Measurements from ENCODE around the gene TADA3.

TADA3 gene

DNA sequence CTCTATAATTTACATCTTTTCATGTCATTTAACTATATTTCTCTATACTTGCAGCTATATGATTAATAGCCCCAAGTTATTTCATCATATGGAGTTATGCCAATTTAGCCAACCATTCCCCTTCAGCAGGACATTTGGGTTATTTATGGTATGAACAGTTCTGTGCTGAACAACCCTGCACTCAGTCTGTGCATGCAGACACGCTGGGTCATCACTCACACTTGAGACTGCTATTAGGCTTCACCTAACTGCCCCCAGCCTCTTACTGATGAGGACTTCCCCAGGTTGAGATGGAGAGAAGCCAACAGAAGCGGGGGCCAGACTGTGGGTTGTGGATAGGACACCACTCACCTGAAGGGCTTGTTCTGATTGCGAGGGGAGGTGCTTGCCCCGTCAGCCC lies 7.3 kb downstream of the TADA3 start:
- Histone ChIP-seq H3K36me3 (ENCODE audit: insufficient read depth, low read length) (peaks cover 57% of the 10 kb centered on the region), H2AFZ (ENCODE audit: low read depth, low read length) (no peak overlapping the region), H3K9ac (ENCODE audit: low read depth, low read length) (no peak overlapping the region), H3K4me1 (ENCODE audit: insufficient read depth, low read length) (peaks cover 16% of the 10 kb centered on the region), H3K9me3 (ENCODE audit: insufficient read depth, low read length, severe bottlenecking) (no peaks in the 10 kb centered on the region), H3K27me3 (ENCODE audit: insufficient read depth, low read length, poor library complexity) (no peaks in the 10 kb centered on the region), H4K20me1 (ENCODE audit: insufficient read depth, low read length) (peaks cover 7% of the 10 kb centered on the region), H3K27ac (ENCODE audit: low read length) (no peak overlapping the region), H3K79me2 (ENCODE audit: insufficient read depth, low read length) (no peaks in the 10 kb centered on the region), H3K4me3 (ENCODE audit: low read depth in 1 of 2, low read length in 2 of 2) (no peak overlapping the region), H3K4me2 (ENCODE audit: insufficient read depth, low read length) (no peak overlapping the region)
- TF ChIP-seq CTCF (IDR thresholded peaks at IDR 0.05; ENCODE audit: borderline replicate concordance, extremely low read depth, low read length, poor library complexity, severe bottlenecking) (no peak), EZH2 (IDR thresholded peaks at IDR 0.05; ENCODE audit: borderline replicate concordance, low read depth, low read length, severe bottlenecking) (no peak)
- no peak for DNase-seq
- no peak for ATAC-seq (ENCODE audit: insufficient read depth, low read depth)

DNA sequence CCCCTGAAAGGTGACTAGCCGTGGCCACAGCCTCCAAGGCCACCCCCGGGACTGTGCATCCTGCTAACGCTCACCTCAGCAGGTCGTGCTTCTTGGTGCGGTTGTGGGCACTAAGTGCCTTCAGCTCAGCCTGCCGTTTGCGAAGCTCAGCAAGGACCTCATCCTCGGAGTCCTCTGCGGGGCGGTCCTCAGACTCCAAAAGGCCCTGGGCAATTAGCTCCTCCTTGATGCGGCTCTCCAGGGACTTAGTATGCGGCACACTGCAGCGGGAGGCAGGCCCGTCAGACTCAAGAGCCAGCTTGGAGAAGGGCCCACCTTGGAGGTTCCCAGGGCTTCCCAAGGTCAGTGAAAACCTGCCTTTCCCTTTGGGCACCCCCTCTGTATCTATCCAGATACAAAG lies 8.3 kb downstream of the TADA3 start:
- Histone ChIP-seq H3K79me2 (ENCODE audit: insufficient read depth, low read length) (no peaks in the 10 kb centered on the region), H3K9ac (ENCODE audit: low read depth, low read length) (no peak overlapping the region), H3K27ac (ENCODE audit: low read length) (no peak overlapping the region), H4K20me1 (ENCODE audit: insufficient read depth, low read length) (peaks cover 16% of the 10 kb centered on the region), H3K4me2 (ENCODE audit: insufficient read depth, low read length) (no peak overlapping the region), H3K36me3 (ENCODE audit: insufficient read depth, low read length) (peaks cover 48% of the 10 kb centered on the region), H3K9me3 (ENCODE audit: insufficient read depth, low read length, severe bottlenecking) (no peaks in the 10 kb centered on the region), H2AFZ (ENCODE audit: low read depth, low read length) (no peak overlapping the region), H3K4me1 (ENCODE audit: insufficient read depth, low read length) (peaks cover 26% of the 10 kb centered on the region), H3K27me3 (ENCODE audit: insufficient read depth, low read length, poor library complexity) (no peaks in the 10 kb centered on the region), H3K4me3 (ENCODE audit: low read depth in 1 of 2, low read length in 2 of 2) (no peak overlapping the region)
- TF ChIP-seq EZH2 (IDR thresholded peaks at IDR 0.05; ENCODE audit: borderline replicate concordance, low read depth, low read length, severe bottlenecking) (no peak), CTCF (IDR thresholded peaks at IDR 0.05; ENCODE audit: borderline replicate concordance, extremely low read depth, low read length, poor library complexity, severe bottlenecking) (no peak)
- ATAC-seq (ENCODE audit: insufficient read depth, low read depth) (no peak), DNase-seq (no peak)

GRCh38 chr3:9782770-9783169 lies 9.5 kb downstream of the TADA3 start:
- no peak overlapping the region for H3K4me2 ChIP-seq (ENCODE audit: insufficient read depth, low read length)
- peaks cover 22% of the 10 kb centered on the region for H4K20me1 ChIP-seq (ENCODE audit: insufficient read depth, low read length)
- no peaks in the 10 kb centered on the region for H3K79me2 ChIP-seq (ENCODE audit: insufficient read depth, low read length)
- no peak overlapping the region for H2AFZ ChIP-seq (ENCODE audit: low read depth, low read length)
- no peak overlapping the region for H3K4me3 ChIP-seq (ENCODE audit: low read depth in 1 of 2, low read length in 2 of 2)
- DNase-seq (no peak), ATAC-seq (ENCODE audit: insufficient read depth, low read depth) (no peak)
- no peaks in the 10 kb centered on the region for H3K9me3 ChIP-seq (ENCODE audit: insufficient read depth, low read length, severe bottlenecking)
- H3K27ac ChIP-seq (ENCODE audit: low read length), result no peak overlapping the region
- H3K4me1 ChIP-seq (ENCODE audit: insufficient read depth, low read length), result peaks cover 28% of the 10 kb centered on the region
- no peaks in the 10 kb centered on the region for H3K27me3 ChIP-seq (ENCODE audit: insufficient read depth, low read length, poor library complexity)
- H3K9ac ChIP-seq (ENCODE audit: low read depth, low read length), result no peak overlapping the region
- peak; percentile 45 for TF ChIP-seq CTCF (IDR thresholded peaks at IDR 0.05; ENCODE audit: borderline replicate concordance, extremely low read depth, low read length, poor library complexity, severe bottlenecking)
- TF ChIP-seq EZH2 (IDR thresholded peaks at IDR 0.05; ENCODE audit: borderline replicate concordance, low read depth, low read length, severe bottlenecking), result no peak
- H3K36me3 ChIP-seq (ENCODE audit: insufficient read depth, low read length), result peaks cover 48% of the 10 kb centered on the region
